ENCODE measurements around the gene BPGM.

The BPGM gene

GRCh38 chr7:134697205-134697886, 50.7 kb downstream of the BPGM start:
- no peak for DNase-seq (ENCODE audit: low read depth)

- no peak for DNase-seq (ENCODE audit: low read depth)
Observed at GRCh38 chr7:134698481-134698880, 51.8 kb downstream of the BPGM start.

DNA sequence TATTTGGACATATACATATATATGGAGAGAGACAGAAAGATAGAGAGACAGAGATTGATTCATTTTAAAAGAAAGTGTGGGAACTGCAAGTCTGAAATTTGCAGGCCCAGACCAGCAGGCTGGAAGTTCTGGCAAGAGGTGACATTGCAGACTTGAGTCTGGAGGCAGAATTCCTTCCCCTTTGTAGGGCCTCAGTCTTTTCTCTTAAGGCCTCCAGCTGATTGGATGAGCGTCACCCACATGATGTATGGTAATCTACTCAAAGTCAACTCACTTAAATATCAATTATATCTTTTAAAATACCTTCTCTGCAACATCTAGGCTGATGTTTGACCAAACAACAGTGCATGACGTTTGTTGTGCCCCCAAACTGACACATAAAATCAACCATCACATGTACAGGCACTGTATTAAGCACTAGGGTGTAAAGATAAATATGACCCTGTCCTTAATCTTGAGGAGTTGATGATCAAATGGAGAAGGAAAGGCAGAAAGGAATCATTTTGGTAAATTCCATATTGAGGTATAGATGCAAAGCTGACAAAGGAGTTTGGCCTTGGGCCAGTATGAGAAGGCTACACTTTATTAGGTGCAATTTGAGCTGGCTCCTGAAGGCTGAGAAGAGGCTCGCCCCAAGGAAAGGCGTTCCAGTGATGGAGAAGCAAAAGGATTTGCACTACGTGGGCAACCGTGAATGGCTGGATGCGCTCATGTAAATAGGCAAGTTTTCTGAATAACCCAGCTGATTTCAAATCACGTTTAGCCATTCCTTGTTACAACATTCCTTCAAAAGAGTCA, 52.6 kb downstream of the BPGM start:
- no peak for DNase-seq (ENCODE audit: low read depth)

DNA sequence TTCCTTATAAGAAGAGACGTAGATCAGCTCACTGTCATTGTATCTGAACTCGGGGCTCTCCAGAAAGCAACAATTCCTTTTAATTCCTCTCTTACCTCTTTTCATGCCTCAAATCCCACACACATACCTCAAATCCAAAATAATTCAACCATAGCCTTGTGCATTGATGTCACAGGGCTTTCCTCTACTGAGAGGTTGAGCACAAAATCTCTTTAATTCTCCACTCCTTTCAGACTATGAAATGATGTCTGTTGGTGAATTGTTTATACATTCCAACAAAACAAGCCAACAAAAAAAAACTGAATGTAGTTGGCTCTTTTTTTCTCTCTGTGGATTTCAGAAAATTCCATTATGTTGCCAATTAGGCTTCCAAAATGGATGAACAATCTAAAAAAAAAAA, 53.2 kb downstream of the BPGM start:
- no peak for DNase-seq (ENCODE audit: low read depth)

GRCh38 chr7:134701272-134701671, 54.6 kb downstream of the BPGM start:
- DNase-seq (ENCODE audit: low read depth): no peak

GRCh38 chr7:134702366-134703240, 56.0 kb downstream of the BPGM start:
- no peak for DNase-seq (ENCODE audit: low read depth)

- DNase-seq (ENCODE audit: low read depth): no peak
Observed at GRCh38 chr7:134703241-134703594, 56.6 kb downstream of the BPGM start.

DNA sequence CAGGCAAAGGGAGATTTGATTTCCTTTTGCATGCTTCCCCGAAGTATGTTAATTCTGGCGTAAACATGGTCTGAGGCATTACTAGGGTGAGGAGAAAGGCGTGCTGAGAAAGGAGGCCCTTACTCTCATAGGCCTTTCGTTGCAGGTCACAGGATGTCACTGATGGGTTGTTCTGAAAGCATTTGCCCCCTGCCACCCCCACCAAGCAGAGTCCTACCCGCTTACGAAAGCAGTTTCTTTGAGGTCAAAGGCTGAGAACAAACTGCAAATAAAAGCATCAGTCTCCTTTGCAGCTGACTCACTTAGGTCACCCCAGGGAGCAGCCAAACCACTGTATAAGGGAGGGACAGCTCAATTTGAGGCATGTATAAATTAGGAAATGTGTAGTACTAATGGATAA, 57.1 kb downstream of the BPGM start:
- DNase-seq (ENCODE audit: low read depth): no peak

DNA sequence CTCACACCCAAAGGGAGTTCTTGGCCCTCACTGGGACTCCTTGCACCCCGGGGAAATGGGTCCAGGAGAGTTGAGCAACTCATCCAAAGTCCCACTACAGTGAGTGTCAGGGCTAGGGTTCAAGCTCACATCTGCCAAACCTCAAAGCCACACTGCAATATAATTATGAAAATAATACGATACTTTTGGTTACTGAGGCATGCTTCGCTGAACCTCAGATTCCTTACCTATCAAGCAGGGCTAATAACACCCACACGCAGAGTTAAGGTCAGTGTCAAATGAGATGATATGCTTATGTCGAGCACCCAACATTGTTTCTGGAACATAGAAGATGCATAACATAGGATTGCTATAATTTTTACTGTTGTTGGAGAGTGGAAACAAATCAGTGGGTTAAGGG, 58.2 kb downstream of the BPGM start:
- no peak for DNase-seq (ENCODE audit: low read depth)

GRCh38 chr7:134705716-134706115, 59.1 kb downstream of the BPGM start:
- DNase-seq (ENCODE audit: low read depth): no peak

DNA sequence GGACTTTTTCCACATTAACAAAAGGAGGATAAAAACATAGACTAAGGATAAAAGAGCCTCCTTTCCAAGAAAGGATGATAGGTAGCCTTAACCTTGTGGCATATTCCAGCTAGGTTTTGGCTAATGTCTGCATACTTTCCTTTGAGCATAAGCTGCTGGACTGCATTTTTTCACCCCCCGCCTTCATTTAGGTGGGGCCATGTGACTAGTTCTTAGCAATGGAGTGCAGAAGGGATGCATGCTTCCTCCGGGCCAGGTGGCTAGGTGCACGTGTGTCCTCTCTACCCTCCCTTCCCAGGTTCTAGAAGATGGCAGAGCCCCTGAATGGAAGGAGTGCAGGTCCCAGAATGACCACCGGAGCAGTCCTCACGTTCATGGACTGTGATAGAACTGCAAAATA, 59.8 kb downstream of the BPGM start:
- DNase-seq (ENCODE audit: low read depth): no peak

- DNase-seq (ENCODE audit: low read depth): no peak
Observed at GRCh38 chr7:134707663-134708378, 61.2 kb downstream of the BPGM start.

DNA sequence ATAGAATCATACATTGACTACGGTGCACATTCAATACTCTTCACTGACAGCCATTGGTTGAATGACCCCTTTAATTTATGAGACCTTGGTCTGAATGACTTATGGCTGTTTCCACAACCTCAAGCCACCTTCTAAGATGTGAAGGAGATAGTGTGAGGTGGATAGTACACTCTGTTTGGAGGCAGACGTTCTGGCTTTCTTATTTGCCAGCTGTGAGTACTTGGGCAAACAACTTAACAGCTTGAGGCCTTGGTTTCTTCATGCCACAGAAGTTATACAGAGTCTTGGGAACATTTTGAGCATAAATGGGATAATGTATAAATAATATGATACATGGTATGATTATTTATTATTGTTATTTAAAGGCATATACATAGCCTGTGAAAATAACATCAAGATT, 62.0 kb downstream of the BPGM start:
- DNase-seq (ENCODE audit: low read depth): no peak

DNA sequence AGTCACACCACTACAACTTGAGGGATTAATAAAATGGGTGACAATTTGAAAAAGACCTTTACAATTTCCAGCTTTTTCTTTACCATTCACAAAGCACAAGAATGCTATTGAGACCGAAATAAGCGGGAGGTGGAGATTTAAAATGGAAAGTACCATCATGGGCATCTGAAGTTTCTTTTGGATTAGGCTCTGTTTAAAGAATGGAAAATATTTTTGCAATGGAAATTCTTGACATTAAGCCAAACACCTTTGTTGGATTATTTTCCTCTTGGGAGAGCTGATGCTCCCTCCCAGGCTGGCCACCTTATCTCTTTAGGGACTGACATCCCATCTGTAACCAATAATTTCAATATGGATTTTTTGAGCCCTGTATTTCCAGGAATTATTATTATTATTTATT, 62.5 kb downstream of the BPGM start:
- no peak for DNase-seq (ENCODE audit: low read depth)

- no peak for DNase-seq (ENCODE audit: low read depth)
Observed at GRCh38 chr7:134710511-134710853, 63.8 kb downstream of the BPGM start.

GRCh38 chr7:134710854-134711624, 64.4 kb downstream of the BPGM start:
- no peak for DNase-seq (ENCODE audit: low read depth)

DNA sequence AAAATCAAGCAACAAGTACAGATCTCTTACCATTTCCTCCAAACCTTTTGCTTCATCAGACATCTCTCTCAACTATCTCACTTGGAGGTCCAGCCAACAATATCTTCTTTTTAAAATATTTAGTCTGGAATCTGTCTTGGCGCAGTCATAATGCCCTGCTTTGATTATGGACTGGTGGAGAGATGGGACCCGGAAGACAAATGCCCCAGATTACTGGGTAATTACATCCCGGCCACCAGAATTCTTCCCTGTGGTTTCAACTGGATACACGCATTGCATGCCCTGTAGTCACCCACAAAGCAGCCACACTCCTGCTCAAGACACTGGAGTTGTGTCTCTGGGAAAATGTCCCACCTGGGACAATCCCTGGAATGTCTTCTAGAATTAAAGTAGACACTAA, 65.5 kb downstream of the BPGM start:
- no peak for DNase-seq (ENCODE audit: low read depth)

GRCh38 chr7:134714470-134715205, 68.0 kb downstream of the BPGM start:
- DNase-seq (ENCODE audit: low read depth): no peak

DNA sequence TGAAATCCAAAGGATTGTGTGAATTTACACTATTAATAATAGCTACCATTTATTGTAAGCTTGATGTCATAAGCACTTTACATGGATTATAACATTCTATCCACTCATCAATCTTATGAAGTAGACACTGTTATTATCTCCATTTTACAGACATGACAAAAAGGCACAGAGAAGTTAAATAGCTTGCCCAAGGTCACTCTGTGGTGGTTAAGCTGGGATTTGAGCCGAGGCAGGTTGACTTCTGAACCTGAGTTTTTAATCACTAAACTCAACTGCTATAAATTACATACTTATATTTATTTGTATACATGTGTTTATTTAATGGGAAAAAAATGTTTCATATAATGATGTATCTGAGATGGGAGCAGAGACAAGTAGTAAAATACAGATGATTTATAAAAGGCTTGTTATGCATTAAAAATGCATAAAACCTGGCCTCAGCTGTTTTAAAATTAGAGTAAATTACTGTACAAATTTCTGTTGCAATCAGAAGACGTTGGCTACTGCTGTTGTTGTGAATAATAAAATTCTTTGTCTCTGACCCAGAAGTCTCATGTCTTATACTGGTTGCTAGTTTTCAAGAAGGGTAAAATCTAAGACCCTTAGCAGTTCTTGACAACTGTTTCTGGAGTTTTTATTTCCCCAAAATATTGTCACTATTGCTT, 71.7 kb downstream of the BPGM start:
- DNase-seq (ENCODE audit: low read depth): no peak

All from stimulated activated CD8-positive, alpha-beta memory T cell treated with anti-CD3 and anti-CD28 coated beads, Interleukin-15, amount 100 ng/mL, for 24 hours (primary cell).